ENCODE measurements around the gene LYRM4.
"Not testable (repeated sequence)": the region's sequence is repeated elsewhere in the genome, so short reads cannot be mapped to it uniquely, and the experiment has no call there.

The LYRM4 gene

DNA sequence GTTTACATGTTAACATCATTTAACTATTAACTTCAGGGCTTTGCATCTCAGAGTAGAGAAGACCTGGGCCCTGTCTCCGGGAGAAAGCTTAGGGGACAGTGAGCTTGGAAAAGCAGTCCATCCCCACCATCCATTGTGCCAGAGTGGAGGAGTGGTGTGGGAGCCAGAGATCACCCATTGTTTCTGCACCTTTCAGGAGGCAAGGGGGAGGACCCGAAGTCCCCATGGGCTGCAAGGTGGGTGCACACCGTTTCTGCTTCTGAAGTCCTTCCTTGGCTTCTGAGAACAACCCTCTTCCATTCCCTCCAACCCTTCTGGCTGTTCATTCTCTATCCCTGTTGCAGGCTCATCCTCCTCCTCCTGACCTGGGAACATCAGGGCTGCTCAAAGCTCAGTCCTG, 179.6 kb downstream of the LYRM4 start:
- DNase-seq (ENCODE audit: low spot score) = no peak

DNA sequence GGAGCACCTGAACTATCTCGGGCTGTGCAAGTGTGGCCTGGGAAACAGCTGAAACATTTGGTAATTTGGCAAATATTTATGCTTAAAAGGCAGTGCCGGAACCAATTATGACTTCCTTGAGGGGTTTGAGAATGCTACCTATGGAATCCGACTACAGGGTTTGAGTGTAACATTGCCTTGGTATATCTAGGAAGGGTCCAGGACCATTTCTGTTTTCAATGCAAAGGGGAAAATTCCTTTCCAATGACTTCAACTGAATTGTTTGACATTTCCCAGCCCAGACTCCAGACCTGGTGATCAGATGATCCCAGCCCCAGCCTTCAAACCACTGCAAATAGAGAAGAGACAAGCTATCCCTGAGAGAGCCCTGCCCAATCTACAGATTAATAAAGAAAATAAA, 180.2 kb downstream of the LYRM4 start:
- DNase-seq (ENCODE audit: low spot score) = no peak

DNA sequence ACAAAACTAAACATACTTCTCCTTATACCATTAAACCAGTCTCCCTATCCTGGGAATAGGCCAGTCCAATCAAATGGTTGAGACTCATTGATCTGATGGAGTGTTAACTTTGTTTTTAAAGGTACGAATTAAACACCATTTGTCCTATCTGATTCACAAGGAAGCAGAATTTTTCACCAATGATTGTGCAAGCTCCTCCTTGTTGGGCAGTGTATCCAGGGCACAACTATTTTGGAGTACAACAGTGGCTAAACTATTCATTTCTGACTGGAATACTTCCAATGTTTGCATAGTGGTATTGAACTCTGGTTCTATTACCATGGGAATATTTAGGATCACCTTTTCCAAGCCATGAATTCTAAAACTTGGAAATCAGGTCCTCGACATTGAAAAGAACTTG, 181.1 kb downstream of the LYRM4 start:
- DNase-seq (ENCODE audit: low spot score) = no peak

DNA sequence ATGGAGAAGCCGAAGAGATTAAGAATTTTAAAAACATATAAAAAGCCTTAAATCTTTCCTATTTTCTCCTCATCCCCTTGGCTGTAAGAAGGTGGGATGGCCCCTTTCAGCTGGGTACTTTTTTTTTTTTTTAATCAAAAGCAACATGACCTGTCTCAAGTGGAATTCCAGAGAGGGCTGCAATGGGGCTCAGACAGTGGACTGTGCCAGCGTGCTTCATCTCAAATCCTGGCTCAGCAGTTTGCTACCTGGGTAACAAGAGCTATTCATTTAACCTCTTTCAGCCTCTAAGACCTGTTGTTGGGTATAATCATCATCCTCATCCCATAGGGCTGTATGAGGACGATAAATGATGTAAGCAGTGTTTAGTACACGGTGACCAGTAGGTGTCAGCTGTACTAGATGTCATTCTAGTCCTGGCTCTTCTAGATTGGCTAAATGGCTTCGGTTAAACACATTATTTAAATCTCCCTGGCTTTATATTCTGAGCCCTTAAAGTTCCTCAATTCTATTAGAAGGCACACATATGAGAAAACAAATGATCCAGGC, 182.6 kb downstream of the LYRM4 start:
- no peak for DNase-seq (ENCODE audit: low spot score)

DNA sequence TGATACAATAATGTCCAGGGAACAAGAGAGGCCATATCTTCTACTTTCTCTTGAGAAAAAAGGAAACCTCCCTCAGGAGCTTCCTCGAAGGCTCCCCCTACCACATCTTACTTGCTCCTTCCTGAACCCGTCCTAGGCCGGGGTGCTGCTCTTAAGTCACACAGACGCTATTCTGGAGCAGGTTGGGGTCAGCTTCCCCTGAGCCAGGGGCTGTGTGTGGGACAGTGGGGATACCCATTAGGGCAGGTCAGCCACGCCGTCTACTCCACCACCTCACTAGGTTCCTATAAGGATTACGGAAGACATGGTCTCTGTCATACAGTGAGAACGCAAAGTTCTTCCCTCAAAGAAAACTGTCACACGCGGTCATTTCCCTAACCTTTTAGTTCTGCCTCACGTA, 183.8 kb downstream of the LYRM4 start:
- DNase-seq (ENCODE audit: low spot score) = no peak

DNA sequence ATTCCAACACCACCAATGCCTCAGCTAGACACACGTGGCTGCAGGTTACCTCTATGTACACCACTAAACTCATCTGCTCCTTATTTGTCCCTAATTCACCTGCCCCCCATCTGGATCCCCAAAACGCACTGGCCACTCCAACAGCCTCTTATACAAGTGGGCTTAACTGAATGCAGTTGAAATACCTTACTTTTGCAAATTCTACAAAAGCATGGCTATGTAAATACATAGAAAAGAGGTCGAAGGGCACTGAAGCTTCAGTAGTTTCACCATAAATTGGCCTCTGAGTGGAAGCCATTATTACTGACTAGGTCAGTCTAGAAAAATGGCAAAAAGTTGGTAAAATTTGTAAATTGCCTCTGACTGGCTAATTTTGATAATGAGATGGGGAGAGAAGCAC, 186.8 kb downstream of the LYRM4 start:
- no peak for DNase-seq (ENCODE audit: low spot score)

DNA sequence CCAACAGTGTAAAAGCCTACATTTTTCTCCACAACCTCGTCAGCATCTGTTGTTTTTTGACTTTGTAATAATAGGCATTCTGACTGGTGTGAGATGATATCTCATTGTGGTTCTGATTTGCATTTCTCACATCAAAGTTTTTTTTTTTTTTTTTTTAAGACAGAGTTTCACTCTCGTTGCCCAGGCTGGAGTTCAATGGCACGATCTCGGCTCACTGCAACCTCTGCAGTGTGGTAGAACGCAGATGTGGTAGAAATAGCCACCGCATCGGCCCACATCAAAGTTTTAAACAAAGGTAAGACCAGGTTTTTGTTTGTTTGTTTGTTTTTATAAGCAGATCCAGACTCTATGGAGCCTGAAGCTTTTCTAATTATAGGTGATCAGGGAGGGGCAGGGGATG, 188.3 kb downstream of the LYRM4 start:
- no peak for DNase-seq (ENCODE audit: low spot score)

DNA sequence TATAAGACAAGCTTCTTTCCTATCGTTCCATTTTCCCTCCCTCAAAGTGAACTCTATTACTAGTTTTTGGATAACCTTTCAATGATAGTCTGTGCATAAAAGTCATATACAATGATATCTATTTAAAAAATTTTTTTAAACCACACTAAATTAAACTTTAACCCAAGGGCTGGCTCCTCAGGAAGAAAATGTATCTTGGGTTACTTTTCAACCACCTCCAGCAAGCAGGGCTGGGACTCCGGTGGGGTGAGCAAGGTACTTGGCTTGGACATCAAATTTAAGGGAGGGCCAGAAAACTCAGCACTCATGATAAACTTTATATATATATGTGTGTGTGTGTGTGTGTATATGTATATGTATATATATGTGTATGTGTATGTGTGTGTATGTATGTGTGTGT, 189.5 kb downstream of the LYRM4 start:
- DNase-seq (ENCODE audit: low spot score) = no peak

DNA sequence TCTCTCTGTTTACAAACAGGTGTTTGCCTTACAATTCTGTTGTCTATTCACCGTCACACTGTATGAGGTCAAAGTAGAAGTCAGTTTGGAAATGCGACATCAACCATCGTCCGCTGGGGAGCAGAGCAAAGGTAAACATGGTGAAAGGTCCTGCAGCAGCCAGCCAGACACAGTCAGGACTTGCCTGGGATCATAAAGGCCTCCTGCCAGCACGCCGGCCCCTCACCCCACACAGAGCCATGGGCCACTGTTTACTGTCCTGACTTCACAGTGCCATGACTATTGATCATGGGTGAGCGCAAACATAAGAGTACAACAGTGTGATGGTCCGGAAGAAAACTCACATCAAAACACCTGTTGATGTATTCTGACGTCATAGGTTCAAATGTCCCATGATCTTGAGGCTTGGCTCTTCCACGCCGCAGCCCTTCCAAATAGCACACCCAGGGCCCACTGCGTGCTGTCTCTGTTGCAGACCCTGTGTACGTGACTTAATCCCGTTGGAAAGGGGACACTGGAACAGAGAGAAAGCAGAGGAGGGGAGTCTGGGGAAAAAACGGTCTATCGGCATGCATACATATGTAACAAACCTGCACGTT, 192.5 kb downstream of the LYRM4 start:
- DNase-seq (ENCODE audit: low spot score) = no peak

DNA sequence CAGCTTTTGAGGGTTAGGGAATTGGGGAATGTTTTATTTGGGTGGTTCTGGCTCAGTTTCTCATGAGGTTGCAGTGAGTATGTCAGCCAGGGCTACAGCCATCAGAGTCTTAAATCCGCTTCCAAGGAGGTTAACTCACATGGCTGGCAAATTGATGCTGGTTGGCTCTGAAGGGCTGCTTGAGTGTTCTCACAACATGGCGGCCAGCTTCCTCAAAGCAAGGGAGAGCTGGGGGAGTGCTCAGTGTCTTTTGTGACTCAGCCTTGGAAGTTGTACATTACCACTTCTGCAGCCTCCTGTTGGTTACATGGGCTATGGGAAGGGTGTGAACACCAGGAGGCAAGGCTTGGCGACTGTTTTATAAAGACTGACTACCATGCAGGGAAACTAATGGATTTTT, 193.4 kb downstream of the LYRM4 start:
- no peak for DNase-seq (ENCODE audit: low spot score)

DNA sequence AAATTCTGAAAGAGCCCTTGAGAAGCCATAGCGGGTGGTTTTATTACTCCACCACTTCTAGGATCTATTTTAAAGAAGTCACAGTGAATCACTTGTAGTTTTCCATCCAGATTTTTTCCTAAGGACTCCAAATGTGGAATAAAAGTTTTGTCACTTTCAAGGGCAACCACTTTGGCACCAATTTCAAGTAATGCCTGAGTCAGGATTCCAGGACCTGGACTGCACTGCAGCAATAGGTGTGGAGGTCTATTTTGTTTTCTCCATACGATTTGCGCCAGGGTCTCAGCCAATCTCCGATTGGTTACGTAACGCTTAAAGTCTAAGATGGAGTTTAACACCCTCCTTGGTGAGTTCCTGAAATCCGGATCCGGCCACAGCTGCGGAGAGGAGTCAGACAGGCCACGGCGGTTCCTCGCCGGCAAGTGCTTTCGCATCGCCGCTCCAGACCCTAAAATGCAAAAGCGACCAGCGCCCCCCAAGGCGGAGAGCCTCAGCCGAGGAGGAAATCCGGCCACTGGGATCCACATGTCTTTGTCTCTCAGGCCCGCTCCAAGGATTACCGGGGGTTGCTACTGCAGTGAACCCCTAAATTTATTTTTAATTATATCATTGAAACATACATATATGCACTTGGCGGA, 194.2 kb downstream of the LYRM4 start:
- no peak for DNase-seq (ENCODE audit: low spot score)

DNA sequence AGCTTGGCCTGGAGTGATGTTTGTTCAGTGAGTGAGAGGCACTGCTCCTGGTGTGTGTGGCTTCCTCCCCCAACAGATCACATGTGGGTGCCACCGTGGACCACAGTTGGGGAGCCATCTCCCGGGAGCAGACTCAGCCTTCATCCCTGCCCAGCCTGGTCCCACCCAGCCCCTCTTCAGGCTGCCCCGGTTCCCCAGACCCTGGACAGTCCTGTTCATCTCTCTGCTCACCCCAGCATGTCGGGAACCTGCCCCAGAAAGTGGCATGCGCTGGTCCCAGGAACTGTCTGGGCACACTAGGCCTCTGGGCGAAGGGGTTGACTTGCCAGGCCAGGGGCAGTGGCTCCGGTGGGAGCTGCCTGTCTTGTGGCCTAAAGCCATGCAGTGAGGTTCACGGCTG, 197.1 kb downstream of the LYRM4 start:
- no peak for DNase-seq (ENCODE audit: low spot score)

DNA sequence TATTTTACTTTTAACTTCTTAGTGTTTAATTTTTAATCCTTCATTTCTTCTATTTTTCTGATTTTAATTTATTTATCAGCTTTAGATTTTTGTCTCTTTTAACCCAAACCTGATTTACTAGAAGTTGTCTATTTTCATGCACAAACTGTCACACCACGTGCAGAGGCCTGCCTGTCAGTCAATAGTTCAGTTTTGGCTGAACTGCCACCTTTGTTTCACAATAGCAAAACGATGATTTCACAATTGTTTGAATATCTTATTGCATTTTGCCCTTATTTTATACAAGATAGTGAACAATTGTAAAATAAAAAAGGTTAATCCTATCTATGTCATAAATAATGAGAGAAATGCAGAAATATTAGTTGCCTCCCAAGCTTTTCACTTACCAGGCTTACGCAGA, 199.6 kb downstream of the LYRM4 start:
- no peak for DNase-seq (ENCODE audit: low spot score)

DNA sequence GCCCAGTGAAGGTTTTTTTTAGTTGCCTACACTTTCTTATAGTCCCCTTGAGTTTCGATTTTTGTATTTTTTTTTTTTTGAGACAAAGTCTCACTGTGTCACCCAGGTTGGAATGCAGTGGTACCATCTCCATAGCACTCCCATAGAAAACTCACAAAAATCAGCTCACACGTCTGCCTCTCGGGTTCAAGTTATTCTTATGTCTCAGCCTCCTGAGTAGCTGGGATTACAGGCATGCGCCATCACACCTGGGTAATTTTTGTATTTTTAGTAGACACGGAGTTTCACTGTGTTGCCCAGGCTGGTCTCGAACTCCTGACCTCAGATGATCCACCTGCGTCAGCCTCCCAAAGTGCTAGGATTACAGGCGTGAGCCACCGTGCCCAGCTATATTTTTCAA, 200.3 kb downstream of the LYRM4 start:
- not testable (repeated sequence) for DNase-seq (ENCODE audit: low spot score)

DNA sequence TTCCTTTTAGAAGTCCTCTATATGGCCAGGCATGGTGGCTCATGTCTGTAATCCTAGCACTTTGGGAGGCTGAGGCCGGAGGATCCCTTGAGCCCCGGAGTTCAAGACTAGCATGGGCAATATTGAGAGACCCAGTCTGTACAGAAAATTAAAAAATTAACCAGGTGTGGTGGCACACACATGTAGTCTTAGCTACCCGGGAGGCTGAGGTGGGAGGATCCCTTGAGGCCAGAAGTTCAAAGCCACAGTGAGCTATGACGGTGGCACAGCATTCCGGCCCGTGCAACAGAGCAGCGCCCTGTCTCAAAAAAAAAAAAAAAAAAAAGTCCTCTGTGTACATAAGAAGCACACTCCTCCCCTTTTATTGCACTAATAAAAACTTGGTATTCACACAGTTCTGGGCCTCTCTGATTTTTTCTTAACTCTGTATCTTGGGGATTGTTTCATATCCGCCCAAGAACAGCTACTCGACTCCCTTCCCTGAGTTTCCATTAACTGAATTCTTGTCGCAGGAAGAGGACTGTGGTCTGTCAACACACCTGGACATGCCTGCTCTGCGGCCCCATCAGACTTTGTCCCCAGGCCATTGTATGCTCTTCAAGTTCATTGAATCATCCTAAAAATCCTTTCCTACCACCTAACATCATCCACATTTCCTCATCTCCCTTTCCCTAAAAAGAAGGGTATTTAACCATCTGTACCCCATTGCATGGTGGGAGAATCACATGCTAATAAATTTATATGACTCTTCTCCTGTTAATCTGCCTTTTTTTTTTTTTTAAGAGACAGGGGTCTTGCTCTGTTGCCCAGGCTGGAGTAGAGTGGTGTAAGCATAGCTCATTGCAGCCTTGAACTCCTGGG, 201.5 kb downstream of the LYRM4 start:
- no peak for DNase-seq (ENCODE audit: low spot score)

Data from kidney capillary endothelial cell (primary cell).